ENCODE results near the gene JAZF1. TPM values are rescaled to one million over a fixed set of nuclear protein-coding genes. Genes with fewer than 3 reads are reported as not detected.
"Not testable (repeated sequence)": the region's sequence is repeated elsewhere in the genome, so short reads cannot be mapped to it uniquely, and the experiment has no call there.

JAZF1 gene
- total and polyA plus RNA-seq, 2 experiments from 2014 or later = 9.8 to 12.3 TPM

- DNase-seq (ENCODE audit: low read depth in 1 of 2, low spot score in 1 of 2) = no peak
- Histone ChIP-seq H3K4me1 (ENCODE audit: low read depth) (no peaks in the 10 kb centered on the region), H3K9me3 (ENCODE audit: low read depth) (no peaks in the 10 kb centered on the region), H3K4me3 (no peak overlapping the region), H3K27me3 (no peaks in the 10 kb centered on the region), H3K27ac (no peak overlapping the region), H3K36me3 (no peaks in the 10 kb centered on the region)
- TF ChIP-seq, protein P1, sequence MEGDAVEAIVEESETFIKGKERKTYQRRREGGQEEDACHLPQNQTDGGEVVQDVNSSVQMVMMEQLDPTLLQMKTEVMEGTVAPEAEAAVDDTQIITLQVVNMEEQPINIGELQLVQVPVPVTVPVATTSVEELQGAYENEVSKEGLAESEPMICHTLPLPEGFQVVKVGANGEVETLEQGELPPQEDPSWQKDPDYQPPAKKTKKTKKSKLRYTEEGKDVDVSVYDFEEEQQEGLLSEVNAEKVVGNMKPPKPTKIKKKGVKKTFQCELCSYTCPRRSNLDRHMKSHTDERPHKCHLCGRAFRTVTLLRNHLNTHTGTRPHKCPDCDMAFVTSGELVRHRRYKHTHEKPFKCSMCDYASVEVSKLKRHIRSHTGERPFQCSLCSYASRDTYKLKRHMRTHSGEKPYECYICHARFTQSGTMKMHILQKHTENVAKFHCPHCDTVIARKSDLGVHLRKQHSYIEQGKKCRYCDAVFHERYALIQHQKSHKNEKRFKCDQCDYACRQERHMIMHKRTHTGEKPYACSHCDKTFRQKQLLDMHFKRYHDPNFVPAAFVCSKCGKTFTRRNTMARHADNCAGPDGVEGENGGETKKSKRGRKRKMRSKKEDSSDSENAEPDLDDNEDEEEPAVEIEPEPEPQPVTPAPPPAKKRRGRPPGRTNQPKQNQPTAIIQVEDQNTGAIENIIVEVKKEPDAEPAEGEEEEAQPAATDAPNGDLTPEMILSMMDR (IDR thresholded peaks at IDR 0.05; ENCODE audit: low read depth, low read length) = no peak
Observed at GRCh38 chr7:27863880-27864279, 316.7 kb downstream of the JAZF1 start.

GRCh38 chr7:27861747-27862146 lies 318.8 kb downstream of the JAZF1 start:
- Histone ChIP-seq H3K27ac (no peak overlapping the region), H3K36me3 (no peaks in the 10 kb centered on the region), H3K27me3 (no peaks in the 10 kb centered on the region), H3K4me1 (ENCODE audit: low read depth) (no peaks in the 10 kb centered on the region), H3K4me3 (no peak overlapping the region), H3K9me3 (ENCODE audit: low read depth) (no peaks in the 10 kb centered on the region)
- DNase-seq (ENCODE audit: low read depth in 1 of 2, low spot score in 1 of 2) = no peak
- TF ChIP-seq, protein P1 (IDR thresholded peaks at IDR 0.05; ENCODE audit: low read depth, low read length) = no peak

DNA sequence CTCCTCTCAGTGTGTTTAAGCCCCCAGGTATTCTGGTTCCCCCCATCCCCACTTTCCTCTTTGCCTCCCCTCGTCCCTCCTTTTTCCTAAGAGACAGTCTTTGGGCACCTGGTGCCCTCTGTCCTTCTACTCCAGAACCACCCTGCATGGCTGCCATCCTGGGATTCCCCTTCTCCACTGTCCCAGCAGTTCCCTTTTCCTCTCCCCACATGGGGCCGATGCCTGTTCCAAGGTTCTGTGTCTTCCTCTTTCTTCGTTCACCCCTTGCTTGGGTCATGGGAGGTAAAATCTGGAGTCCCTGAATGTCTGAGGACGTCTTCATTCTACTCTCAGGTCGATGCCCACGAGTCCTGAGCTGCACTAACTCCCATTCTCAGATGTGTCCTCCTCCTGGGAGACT lies 319.8 kb downstream of the JAZF1 start:
- TF ChIP-seq, protein P1 (IDR thresholded peaks at IDR 0.05; ENCODE audit: low read depth, low read length) = no peak

GRCh38 chr7:27856703-27857485 lies 323.7 kb downstream of the JAZF1 start:
- DNase-seq (ENCODE audit: low read depth in 1 of 2, low spot score in 1 of 2); H3K4me1 ChIP-seq (ENCODE audit: low read depth); H3K27ac ChIP-seq; H3K36me3 ChIP-seq; H3K4me3 ChIP-seq; H3K9me3 ChIP-seq (ENCODE audit: low read depth); H3K27me3 ChIP-seq: not testable (repeated sequence)

More for the DNA sequence above, 319.8 kb downstream of the JAZF1 start:
- Histone ChIP-seq H3K27me3 (no peaks in the 10 kb centered on the region), H3K9me3 (ENCODE audit: low read depth) (no peaks in the 10 kb centered on the region), H3K36me3 (no peaks in the 10 kb centered on the region), H3K4me1 (ENCODE audit: low read depth) (no peaks in the 10 kb centered on the region), H3K4me3 (no peak overlapping the region), H3K27ac (no peak overlapping the region)
- no peak for DNase-seq (ENCODE audit: low read depth in 1 of 2, low spot score in 1 of 2)

GRCh38 chr7:27850531-27850930 lies 330.1 kb downstream of the JAZF1 start:
- no peaks in the 10 kb centered on the region for H3K9me3 ChIP-seq (ENCODE audit: low read depth)
- TF ChIP-seq, protein P1 (IDR thresholded peaks at IDR 0.05; ENCODE audit: low read depth, low read length) = no peak

GRCh38 chr7:27846388-27846787 lies 334.2 kb downstream of the JAZF1 start:
- Histone ChIP-seq H3K4me3 (no peak overlapping the region), H3K27ac (no peak overlapping the region), H3K36me3 (no peaks in the 10 kb centered on the region), H3K27me3 (no peaks in the 10 kb centered on the region), H3K9me3 (ENCODE audit: low read depth) (no peaks in the 10 kb centered on the region), H3K4me1 (ENCODE audit: low read depth) (no peaks in the 10 kb centered on the region)
- DNase-seq (ENCODE audit: low read depth in 1 of 2, low spot score in 1 of 2) = no peak
- TF ChIP-seq, protein P1 (IDR thresholded peaks at IDR 0.05; ENCODE audit: low read depth, low read length) = no peak

More at GRCh38 chr7:27850531-27850930, 330.1 kb downstream of the JAZF1 start:
- no peak for DNase-seq (ENCODE audit: low read depth in 1 of 2, low spot score in 1 of 2)
- Histone ChIP-seq H3K4me1 (ENCODE audit: low read depth) (no peaks in the 10 kb centered on the region), H3K36me3 (no peaks in the 10 kb centered on the region), H3K27ac (no peak overlapping the region), H3K4me3 (no peak overlapping the region), H3K27me3 (no peaks in the 10 kb centered on the region)

All from cardiac muscle cell (in vitro differentiated cells and primary cell).